Measurements from ENCODE around the gene RAI1. TPM values are rescaled to one million over a fixed set of nuclear protein-coding genes. Genes with fewer than 3 reads are reported as not detected.

Gene RAI1
- total RNA-seq, 2 experiments from 2014 or later, result 16.7 TPM

- no peak overlapping the region for H3K27ac Mint-ChIP-seq
- H3K27me3 Mint-ChIP-seq, result peaks cover 5% of the 10 kb centered on the region
- H3K4me3 Mint-ChIP-seq, result no peak overlapping the region
- no peaks in the 10 kb centered on the region for H3K36me3 Mint-ChIP-seq (ENCODE audit: low read depth)
- H3K9me3 Mint-ChIP-seq, result no peaks in the 10 kb centered on the region
- ChIA-PET POLR2A (no interaction called here), CTCF (no interaction called here)
- H3K4me1 Mint-ChIP-seq, result peaks cover 15% of the 10 kb centered on the region
- DNase-seq, result no peak
Measured at GRCh38 chr17:17732892-17733670, 51.8 kb downstream of the RAI1 start.

GRCh38 chr17:17736205-17737183, 55.2 kb downstream of the RAI1 start:
- peaks cover 6% of the 10 kb centered on the region for H3K27me3 Mint-ChIP-seq
- H3K36me3 Mint-ChIP-seq (ENCODE audit: low read depth), result no peaks in the 10 kb centered on the region
- DNase-seq, result no peak
- peaks cover 22% of the 10 kb centered on the region for H3K4me1 Mint-ChIP-seq
- no peak overlapping the region for H3K27ac Mint-ChIP-seq
- no peak overlapping the region for H3K4me3 Mint-ChIP-seq
- ChIA-PET POLR2A (no interaction called here), CTCF (no interaction called here)
- H3K9me3 Mint-ChIP-seq, result no peaks in the 10 kb centered on the region

- ChIA-PET CTCF (interaction anchor here (1.7 kb wide), 1 partner anchor 42 kb away, joined by 4 read pairs; no protein-coding TSS in a partner anchor), POLR2A (no interaction called here)
- Mint-ChIP-seq H3K27me3 (peaks cover 8% of the 10 kb centered on the region), H3K27ac (no peak overlapping the region), H3K9me3 (no peaks in the 10 kb centered on the region), H3K36me3 (ENCODE audit: low read depth) (no peaks in the 10 kb centered on the region), H3K4me1 (peaks cover 22% of the 10 kb centered on the region), H3K4me3 (no peak overlapping the region)
- DNase-seq, result no peak
Measured at GRCh38 chr17:17737961-17738894, 57.0 kb downstream of the RAI1 start.

GRCh38 chr17:17738901-17739300, 57.6 kb downstream of the RAI1 start:
- Mint-ChIP-seq H3K4me3 (no peak overlapping the region), H3K27me3 (peaks cover 8% of the 10 kb centered on the region)

GRCh38 chr17:17739388-17740066, 58.3 kb downstream of the RAI1 start:
- no peaks in the 10 kb centered on the region for H3K9me3 Mint-ChIP-seq
- ChIA-PET CTCF (interaction anchor here (1.7 kb wide), 1 partner anchor 44 kb away, joined by 4 read pairs; no protein-coding TSS in a partner anchor), POLR2A (interaction anchor here (0.8 to 1.7 kb wide), 3 partner anchors 8 to 57 kb away, joined by 3 to 6 read pairs (median 3); no protein-coding TSS in a partner anchor)
- peaks cover 20% of the 10 kb centered on the region for H3K4me1 Mint-ChIP-seq
- DNase-seq, result no peak
- peaks cover 8% of the 10 kb centered on the region for H3K27me3 Mint-ChIP-seq
- no peaks in the 10 kb centered on the region for H3K36me3 Mint-ChIP-seq (ENCODE audit: low read depth)
- H3K27ac Mint-ChIP-seq, result no peak overlapping the region
- no peak overlapping the region for H3K4me3 Mint-ChIP-seq

More at GRCh38 chr17:17738901-17739300, 57.6 kb downstream of the RAI1 start:
- DNase-seq, result no peak
- POLR2A ChIA-PET, result no interaction called here
- CTCF ChIA-PET, result interaction anchor here (1.7 kb wide), 1 partner anchor 43 kb away, joined by 4 read pairs; no protein-coding TSS in a partner anchor
- H3K9me3 Mint-ChIP-seq, result no peaks in the 10 kb centered on the region
- no peak overlapping the region for H3K27ac Mint-ChIP-seq
- H3K36me3 Mint-ChIP-seq (ENCODE audit: low read depth), result no peaks in the 10 kb centered on the region
- H3K4me1 Mint-ChIP-seq, result peaks cover 22% of the 10 kb centered on the region

- Mint-ChIP-seq H3K27ac (no peak overlapping the region), H3K27me3 (peaks cover 7% of the 10 kb centered on the region), H3K4me3 (peak overlapping the region; percentile 40), H3K4me1 (peaks cover 12% of the 10 kb centered on the region), H3K36me3 (ENCODE audit: low read depth) (no peaks in the 10 kb centered on the region), H3K9me3 (no peaks in the 10 kb centered on the region)
- CTCF ChIA-PET, result interaction anchor here (1.8 kb wide), 1 partner anchor 9 kb away, joined by 5 read pairs; no protein-coding TSS in a partner anchor
- peak; percentile 46 for DNase-seq
- POLR2A ChIA-PET, result interaction anchor here (0.6 to 1.7 kb wide), 3 partner anchors 9 to 485 kb away, joined by 3 to 6 read pairs (median 3); no protein-coding TSS in a partner anchor
Measured at GRCh38 chr17:17740615-17741348, 59.5 kb downstream of the RAI1 start.

- POLR2A ChIA-PET, result interaction anchor here (0.6 to 1.0 kb wide), 2 partner anchors 96 to 485 kb away, joined by 3 read pairs; no protein-coding TSS in a partner anchor
- CTCF ChIA-PET, result interaction anchor here (1.8 kb wide), 1 partner anchor 9 kb away, joined by 5 read pairs; no protein-coding TSS in a partner anchor
- Mint-ChIP-seq H3K27ac (no peak overlapping the region), H3K4me3 (no peak overlapping the region), H3K9me3 (no peaks in the 10 kb centered on the region), H3K4me1 (peaks cover 10% of the 10 kb centered on the region), H3K27me3 (peaks cover 3% of the 10 kb centered on the region), H3K36me3 (ENCODE audit: low read depth) (no peaks in the 10 kb centered on the region)
- DNase-seq, result no peak
Measured at GRCh38 chr17:17741349-17742023, 60.2 kb downstream of the RAI1 start.

GRCh38 chr17:17742133-17742621, 60.9 kb downstream of the RAI1 start:
- Mint-ChIP-seq H3K4me3 (no peak overlapping the region), H3K36me3 (ENCODE audit: low read depth) (no peaks in the 10 kb centered on the region), H3K9me3 (no peaks in the 10 kb centered on the region), H3K27me3 (peaks cover 3% of the 10 kb centered on the region), H3K27ac (no peak overlapping the region), H3K4me1 (peaks cover 10% of the 10 kb centered on the region)
- POLR2A ChIA-PET, result interaction anchor here (1.0 kb wide), 1 partner anchor 96 kb away, joined by 3 read pairs; no protein-coding TSS in a partner anchor
- DNase-seq, result no peak
- CTCF ChIA-PET, result interaction anchor here (1.8 kb wide), 1 partner anchor 8 kb away, joined by 5 read pairs; no protein-coding TSS in a partner anchor

- H3K27me3 Mint-ChIP-seq, result peaks cover 3% of the 10 kb centered on the region
- H3K9me3 Mint-ChIP-seq, result no peaks in the 10 kb centered on the region
- ChIA-PET POLR2A (no interaction called here), CTCF (no interaction called here)
- DNase-seq, result no peak
- H3K27ac Mint-ChIP-seq, result no peak overlapping the region
- peaks cover 10% of the 10 kb centered on the region for H3K4me1 Mint-ChIP-seq
- no peaks in the 10 kb centered on the region for H3K36me3 Mint-ChIP-seq (ENCODE audit: low read depth)
- H3K4me3 Mint-ChIP-seq, result no peak overlapping the region
Measured at GRCh38 chr17:17742688-17743390, 61.6 kb downstream of the RAI1 start.

- H3K36me3 Mint-ChIP-seq (ENCODE audit: low read depth), result no peaks in the 10 kb centered on the region
- H3K4me1 Mint-ChIP-seq, result peaks cover 15% of the 10 kb centered on the region
Measured at GRCh38 chr17:17743391-17744112, 62.3 kb downstream of the RAI1 start.

More at GRCh38 chr17:17743391-17744112, 62.3 kb downstream of the RAI1 start:
- Mint-ChIP-seq H3K9me3 (no peaks in the 10 kb centered on the region), H3K27me3 (peaks cover 3% of the 10 kb centered on the region), H3K27ac (no peak overlapping the region), H3K4me3 (no peak overlapping the region)
- CTCF ChIA-PET, result no interaction called here
- POLR2A ChIA-PET, result no interaction called here
- DNase-seq, result no peak
